ENCODE data around the gene ZSWIM7.
"Not testable (repeated sequence)": the region's sequence is repeated elsewhere in the genome, so short reads cannot be mapped to it uniquely, and the experiment has no call there.

ZSWIM7 gene

DNA sequence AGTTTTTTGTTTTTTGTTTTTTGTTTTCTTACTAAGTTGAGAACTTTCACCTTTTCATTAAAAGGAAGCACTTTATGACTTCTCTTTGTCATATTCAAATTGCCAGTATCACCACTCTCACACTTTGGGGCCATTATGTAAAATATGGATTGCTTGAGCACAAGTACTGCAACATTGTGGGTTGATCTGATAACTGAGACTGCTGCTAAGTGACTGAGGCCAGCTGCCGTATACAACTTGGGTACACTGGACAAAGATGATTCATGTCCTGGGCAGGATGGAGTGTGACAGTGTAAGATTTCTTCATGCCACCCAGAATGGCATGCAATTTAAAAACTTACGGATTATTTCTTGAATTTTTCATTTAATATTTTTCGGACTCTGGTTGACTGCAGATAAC lies 7.9 kb upstream of the ZSWIM7 start:
- Mint-ChIP-seq H3K4me3 (no peak overlapping the region), H3K36me3 (ENCODE audit: low read depth) (peaks cover 84% of the 10 kb centered on the region), H3K27me3 (no peaks in the 10 kb centered on the region), H3K27ac (no peak overlapping the region), H3K9me3 (no peaks in the 10 kb centered on the region), H3K4me1 (ENCODE audit: low read depth) (peaks cover 13% of the 10 kb centered on the region)

DNA sequence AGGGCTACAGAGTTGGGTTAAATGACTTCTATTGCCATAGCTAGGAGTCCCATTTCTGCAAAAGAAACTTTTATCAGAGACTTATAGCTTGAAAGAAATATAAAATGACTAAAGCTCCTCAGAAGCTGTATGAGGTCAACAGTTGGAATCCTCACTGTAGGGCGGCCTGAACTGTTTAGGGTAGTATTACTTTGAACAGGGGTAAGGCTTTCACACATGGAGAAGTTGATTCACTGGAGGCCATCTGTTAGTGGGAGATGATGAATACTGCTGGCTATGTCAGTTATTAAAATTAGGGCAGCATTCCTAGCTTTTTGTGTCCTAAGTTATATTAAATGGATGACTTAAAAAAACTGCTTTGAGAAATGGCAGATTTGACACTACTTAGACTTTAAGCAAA lies 6.1 kb upstream of the ZSWIM7 start:
- Mint-ChIP-seq H3K36me3 (ENCODE audit: low read depth) (peaks cover 85% of the 10 kb centered on the region), H3K4me3 (no peak overlapping the region), H3K4me1 (ENCODE audit: low read depth) (peaks cover 28% of the 10 kb centered on the region), H3K9me3 (no peaks in the 10 kb centered on the region), H3K27me3 (no peaks in the 10 kb centered on the region), H3K27ac (no peak overlapping the region)

DNA sequence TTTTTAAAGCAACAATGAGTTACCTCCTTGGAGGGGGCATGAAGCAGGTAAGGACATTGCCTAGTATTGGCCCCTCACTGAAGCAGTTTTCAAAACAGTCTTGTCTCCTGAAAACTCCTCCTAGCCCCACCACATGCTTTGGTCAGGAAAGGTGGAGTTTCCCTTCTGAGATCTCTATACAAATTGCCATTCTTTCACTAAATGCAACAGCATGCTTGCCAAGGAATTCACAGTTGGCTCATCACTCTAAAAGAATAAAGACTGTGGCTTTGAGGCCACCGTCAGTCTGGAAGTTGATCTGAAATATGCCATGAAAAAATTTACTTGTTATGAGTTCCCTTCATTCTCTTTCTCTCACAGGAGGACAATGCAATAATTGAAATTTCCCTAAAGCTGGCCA lies 4.3 kb upstream of the ZSWIM7 start:
- no peaks in the 10 kb centered on the region for H3K27me3 Mint-ChIP-seq
- H3K9me3 Mint-ChIP-seq, result no peaks in the 10 kb centered on the region
- no peak overlapping the region for H3K4me3 Mint-ChIP-seq
- H3K36me3 Mint-ChIP-seq (ENCODE audit: low read depth), result peaks cover 82% of the 10 kb centered on the region
- H3K4me1 Mint-ChIP-seq (ENCODE audit: low read depth), result peaks cover 36% of the 10 kb centered on the region
- H3K27ac Mint-ChIP-seq, result no peak overlapping the region

DNA sequence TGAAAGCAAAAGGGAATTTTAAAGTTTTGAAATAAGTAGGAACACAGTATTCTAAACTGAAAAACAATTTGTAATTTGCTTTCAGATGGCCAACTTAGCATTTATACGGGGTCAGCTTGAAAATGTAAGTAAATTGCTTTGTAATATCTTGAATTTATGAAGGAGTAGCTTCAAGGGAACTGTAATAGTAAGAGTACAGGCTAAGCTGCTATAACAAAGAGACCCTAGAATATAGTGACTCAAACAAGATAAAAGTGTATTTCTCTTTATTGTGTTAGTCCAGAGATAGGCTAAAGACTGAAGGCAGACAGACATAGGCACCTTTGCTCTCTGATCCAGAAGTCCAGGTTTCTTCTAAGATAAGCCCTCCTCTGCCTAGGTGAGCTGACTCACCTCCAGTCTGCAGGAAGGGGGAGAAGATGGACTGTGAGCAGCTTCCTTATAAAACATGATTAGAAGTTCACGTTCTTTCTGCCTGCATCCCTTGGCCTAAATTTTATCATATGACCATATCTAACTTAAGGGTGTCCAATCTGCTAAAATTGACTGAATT lies 3.3 kb upstream of the ZSWIM7 start:
- Mint-ChIP-seq H3K4me3 (no peak overlapping the region), H3K36me3 (ENCODE audit: low read depth) (peaks cover 72% of the 10 kb centered on the region), H3K9me3 (no peaks in the 10 kb centered on the region), H3K4me1 (ENCODE audit: low read depth) (peaks cover 39% of the 10 kb centered on the region), H3K27ac (no peak overlapping the region), H3K27me3 (no peaks in the 10 kb centered on the region)

DNA sequence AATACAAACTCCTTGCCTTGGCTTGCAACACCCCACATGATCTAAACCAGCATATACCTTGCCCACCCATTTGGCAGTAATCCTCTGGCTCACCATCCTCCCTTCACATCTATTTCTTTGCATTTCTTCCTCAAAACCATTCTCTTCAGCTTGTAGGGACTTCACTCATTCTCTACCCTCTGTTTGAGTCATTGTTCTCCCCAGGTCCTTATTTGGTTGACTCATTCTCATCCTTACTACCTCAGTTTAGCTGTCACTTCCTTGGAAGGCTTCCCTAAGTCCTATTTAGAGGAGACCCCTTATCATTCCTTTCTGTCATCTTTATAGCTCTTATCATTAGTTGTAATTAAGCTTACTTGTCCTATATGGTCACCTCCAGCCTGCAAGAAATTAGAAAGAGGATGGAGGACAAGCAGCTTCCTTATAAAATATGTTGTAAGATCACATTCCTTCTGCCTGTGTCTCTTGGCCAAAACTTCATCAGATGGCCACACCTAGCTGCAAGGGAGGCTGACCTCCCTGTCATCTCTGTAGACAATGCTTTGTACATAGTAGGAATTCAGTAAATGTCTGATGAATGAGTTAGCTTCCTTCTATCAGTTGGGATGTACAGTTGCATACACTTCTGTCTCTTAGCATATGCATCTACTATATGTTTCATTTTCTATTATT lies 1.9 kb upstream of the ZSWIM7 start:
- Mint-ChIP-seq H3K27me3 (no peaks in the 10 kb centered on the region), H3K27ac (peak overlapping the region; percentile 98), H3K4me3 (peak overlapping the region; percentile 99), H3K36me3 (ENCODE audit: low read depth) (peaks cover 62% of the 10 kb centered on the region), H3K9me3 (no peaks in the 10 kb centered on the region), H3K4me1 (ENCODE audit: low read depth) (peaks cover 39% of the 10 kb centered on the region)

DNA sequence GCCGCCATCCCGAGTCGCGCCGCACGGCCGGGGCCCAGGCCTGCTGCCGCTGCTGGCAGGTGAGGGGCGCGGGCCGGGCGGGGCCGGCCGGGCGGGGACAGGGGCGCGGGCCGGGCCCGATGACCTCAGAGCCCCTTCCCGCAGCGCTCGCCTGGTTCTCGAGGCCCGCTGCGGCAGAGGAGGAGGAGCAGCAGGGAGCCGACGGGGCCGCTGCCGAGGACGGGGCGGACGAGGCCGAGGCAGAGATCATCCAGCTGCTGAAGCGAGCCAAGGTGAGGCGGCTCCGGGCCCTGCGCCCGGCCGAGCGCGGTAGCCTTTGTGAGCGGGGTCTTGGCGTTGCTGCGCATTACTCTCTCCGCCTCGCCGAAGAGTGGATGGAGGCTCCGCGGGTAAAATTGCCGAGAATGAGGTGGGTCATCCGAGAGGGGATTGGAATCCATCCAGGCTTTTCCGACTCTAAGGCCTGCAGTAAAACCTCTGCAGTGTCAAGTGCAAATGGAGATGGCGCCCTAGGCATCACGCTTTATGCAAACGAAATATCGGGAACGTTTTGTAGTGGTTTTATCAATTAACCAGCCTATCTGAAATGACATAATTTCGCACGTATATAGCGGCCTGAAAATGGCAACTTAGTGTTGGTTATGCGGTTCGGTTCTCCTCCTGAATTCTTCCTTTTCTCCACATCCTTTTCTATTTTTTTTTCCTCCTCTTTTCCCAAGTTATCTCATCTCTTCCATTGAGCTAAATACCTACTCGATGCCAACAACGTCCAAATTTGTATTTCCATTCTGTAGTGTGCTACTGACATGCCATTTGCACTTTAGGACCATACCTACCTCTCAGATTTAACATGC lies 697 bp upstream of the ZSWIM7 start:
- H3K4me1 Mint-ChIP-seq (ENCODE audit: low read depth), result peaks cover 42% of the 10 kb centered on the region
- peaks cover 51% of the 10 kb centered on the region for H3K36me3 Mint-ChIP-seq (ENCODE audit: low read depth)
- H3K4me3 Mint-ChIP-seq, result peak overlapping the region; percentile 99
- H3K27ac Mint-ChIP-seq, result peak overlapping the region; percentile 98
- H3K27me3 Mint-ChIP-seq, result no peaks in the 10 kb centered on the region
- H3K9me3 Mint-ChIP-seq, result no peaks in the 10 kb centered on the region

DNA sequence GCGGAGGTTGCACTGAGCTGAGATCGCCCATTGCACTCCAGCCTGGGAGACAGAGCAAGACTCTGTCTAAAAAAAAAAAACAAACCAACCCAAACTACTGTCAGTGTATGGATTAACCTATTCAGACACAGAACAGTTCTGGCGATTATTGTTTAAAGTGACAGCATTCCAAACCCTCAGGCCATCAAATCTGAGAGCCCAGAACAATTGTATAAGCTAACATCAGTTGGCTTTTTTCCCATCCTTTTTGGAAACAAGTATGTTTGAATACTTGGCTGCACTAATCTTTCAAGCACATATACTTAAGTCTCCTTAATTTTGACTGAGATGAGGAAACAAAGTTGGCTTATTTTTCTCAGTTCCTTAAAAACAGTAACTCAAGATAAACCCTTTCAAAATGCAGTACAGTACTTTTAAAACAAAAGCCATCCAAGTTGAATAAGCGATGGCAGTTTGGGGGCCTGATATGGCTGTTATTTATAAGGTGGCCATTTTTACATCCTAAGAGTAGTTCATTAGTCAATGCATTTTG lies 1.4 kb downstream of the ZSWIM7 start:
- no peaks in the 10 kb centered on the region for H3K27me3 Mint-ChIP-seq

DNA sequence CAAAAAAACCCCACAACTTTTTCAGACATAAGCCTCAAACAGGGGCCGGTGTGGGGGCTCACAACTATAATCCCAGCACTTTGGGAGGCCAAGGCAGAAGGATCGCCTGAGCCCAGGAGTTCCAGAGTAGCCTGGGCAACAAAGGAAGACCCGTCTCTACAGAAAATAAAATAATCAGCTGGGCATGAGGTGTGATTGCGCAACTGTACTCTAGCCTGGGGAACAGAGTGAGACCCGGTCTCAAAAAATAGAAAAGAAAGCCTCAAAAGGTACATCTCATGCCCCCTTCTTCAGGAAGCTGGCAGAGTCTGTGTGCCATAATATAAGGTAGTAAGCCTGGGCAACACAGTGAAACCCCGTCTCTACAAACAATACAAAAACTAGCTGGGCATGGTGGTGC lies 3.2 kb downstream of the ZSWIM7 start:
- H3K4me1 Mint-ChIP-seq (ENCODE audit: low read depth), result peaks cover 28% of the 10 kb centered on the region
- peaks cover 24% of the 10 kb centered on the region for H3K36me3 Mint-ChIP-seq (ENCODE audit: low read depth)
- H3K27ac Mint-ChIP-seq, result no peak overlapping the region
- H3K27me3 Mint-ChIP-seq, result no peaks in the 10 kb centered on the region
- no peak overlapping the region for H3K4me3 Mint-ChIP-seq
- no peaks in the 10 kb centered on the region for H3K9me3 Mint-ChIP-seq

More for the DNA sequence above, 1.4 kb downstream of the ZSWIM7 start:
- Mint-ChIP-seq H3K27ac (no peak overlapping the region), H3K9me3 (no peaks in the 10 kb centered on the region), H3K36me3 (ENCODE audit: low read depth) (peaks cover 36% of the 10 kb centered on the region), H3K4me1 (ENCODE audit: low read depth) (peaks cover 42% of the 10 kb centered on the region), H3K4me3 (peak overlapping the region; percentile 99)

DNA sequence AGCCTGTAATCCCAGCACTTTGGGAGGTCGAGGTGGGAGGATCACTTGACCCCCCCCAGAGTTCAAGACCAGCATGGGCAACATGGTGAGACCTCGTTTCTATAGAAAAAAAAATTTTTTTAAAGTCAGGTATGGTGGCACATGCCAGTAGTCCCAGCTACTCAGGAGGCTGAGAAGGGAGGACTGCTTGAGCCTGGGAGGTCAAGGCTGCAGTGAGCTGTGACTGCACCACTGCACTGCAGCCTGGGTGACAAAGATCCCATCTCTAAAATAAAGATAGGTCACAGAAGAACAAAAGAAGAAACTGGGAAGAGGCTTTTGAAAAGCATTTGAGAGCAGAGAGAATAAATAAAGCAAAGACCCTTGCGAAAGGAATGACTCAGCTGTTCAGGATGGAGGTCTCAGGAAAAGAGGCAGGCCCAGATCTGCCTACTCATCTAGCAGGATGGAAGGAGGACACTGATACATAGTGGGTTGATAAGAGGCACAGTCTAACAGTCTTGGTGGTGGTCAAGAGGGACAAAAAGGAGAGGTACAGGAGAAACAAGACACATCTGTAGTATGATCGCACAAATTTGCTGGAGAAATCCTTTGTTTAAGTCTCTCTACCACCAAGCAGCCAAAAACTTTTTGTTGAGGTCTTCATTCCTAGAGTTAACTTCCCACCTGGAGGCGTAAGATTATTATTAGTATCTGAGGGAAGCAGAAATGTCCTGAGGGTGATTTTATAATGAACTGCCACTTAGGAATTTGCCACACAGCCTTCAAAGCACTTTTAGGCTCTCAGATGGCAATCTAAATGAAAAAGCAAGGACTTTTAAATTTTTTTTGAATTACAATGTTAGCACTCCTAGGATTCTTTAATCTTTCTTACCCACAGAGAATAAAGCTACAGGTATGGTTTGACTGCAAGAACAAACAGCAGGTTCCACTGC lies 17.6 kb downstream of the ZSWIM7 start:
- no peaks in the 10 kb centered on the region for H3K27me3 Mint-ChIP-seq
- peak overlapping the region; percentile 38 for H3K27ac Mint-ChIP-seq
- no peaks in the 10 kb centered on the region for H3K9me3 Mint-ChIP-seq
- peaks cover 23% of the 10 kb centered on the region for H3K4me1 Mint-ChIP-seq (ENCODE audit: low read depth)
- peaks cover 60% of the 10 kb centered on the region for H3K36me3 Mint-ChIP-seq (ENCODE audit: low read depth)
- H3K4me3 Mint-ChIP-seq, result no peak overlapping the region

DNA sequence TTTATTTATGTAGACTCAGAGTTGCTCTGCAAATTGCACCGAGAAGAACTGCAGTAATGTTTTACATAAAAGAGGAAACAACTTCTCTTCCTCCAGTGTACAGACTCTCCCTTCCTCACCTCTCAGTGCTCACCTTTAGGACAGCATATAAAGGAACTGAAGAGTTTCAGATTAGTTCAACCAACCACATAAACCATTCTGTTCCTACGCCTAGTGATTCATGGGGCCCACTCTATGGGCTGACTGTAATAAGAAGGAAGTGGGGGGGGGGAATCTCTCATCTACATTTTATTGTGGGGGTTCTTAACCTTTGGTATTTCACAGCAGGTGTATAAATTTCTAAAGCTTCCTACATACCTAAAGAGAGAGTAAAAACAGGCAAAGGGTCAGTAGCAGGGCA lies 18.3 kb downstream of the ZSWIM7 start:
- no peaks in the 10 kb centered on the region for H3K9me3 Mint-ChIP-seq
- no peaks in the 10 kb centered on the region for H3K27me3 Mint-ChIP-seq
- H3K36me3 Mint-ChIP-seq (ENCODE audit: low read depth), result peaks cover 60% of the 10 kb centered on the region
- peak overlapping the region; percentile 21 for H3K4me3 Mint-ChIP-seq
- H3K4me1 Mint-ChIP-seq (ENCODE audit: low read depth), result peaks cover 23% of the 10 kb centered on the region
- no peak overlapping the region for H3K27ac Mint-ChIP-seq

DNA sequence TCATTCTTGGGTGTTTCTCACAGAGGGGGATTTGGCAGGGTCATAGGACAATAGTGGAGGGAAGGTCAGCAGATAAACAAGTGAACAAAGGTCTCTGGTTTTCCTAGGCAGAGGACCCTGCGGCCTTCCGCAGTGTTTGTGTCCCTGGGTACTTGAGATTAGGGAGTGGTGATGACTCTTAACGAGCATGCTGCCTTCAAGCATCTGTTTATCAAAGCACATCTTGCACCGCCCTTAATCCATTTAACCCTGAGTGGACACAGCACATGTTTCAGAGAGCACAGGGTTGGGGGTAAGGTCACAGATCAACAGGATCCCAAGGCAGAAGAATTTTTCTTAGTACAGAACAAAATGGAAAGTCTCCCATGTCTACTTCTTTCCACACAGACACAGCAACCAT lies 20.5 kb downstream of the ZSWIM7 start:
- H3K27ac Mint-ChIP-seq, H3K27me3 Mint-ChIP-seq: not testable (repeated sequence)

DNA sequence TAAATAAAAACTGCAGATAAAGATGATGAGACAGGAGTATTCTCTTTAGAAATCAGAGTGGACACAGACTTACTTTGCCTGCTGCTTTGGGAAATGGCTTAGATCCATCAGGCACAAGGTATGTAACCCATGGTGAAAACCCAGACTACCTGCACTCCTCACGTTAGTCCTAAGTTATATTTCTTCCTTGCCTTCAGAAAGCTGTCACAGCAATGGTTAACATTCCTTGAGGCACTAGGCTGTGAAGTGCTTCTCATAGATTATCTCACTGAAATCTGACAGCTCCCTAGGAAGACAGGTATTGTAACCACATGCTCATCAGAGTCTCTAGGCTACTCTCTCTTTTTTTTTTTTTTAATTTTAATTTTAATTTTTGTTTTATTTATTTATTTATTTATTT lies 20.9 kb downstream of the ZSWIM7 start:
- no peak overlapping the region for H3K4me3 Mint-ChIP-seq
- H3K27ac Mint-ChIP-seq, result no peak overlapping the region
- H3K9me3 Mint-ChIP-seq, result no peaks in the 10 kb centered on the region
- no peaks in the 10 kb centered on the region for H3K27me3 Mint-ChIP-seq
- H3K4me1 Mint-ChIP-seq (ENCODE audit: low read depth), result peaks cover 23% of the 10 kb centered on the region
- H3K36me3 Mint-ChIP-seq (ENCODE audit: low read depth), result peaks cover 48% of the 10 kb centered on the region

More for the DNA sequence above, 20.5 kb downstream of the ZSWIM7 start:
- not testable (repeated sequence) for H3K9me3 Mint-ChIP-seq, H3K4me3 Mint-ChIP-seq
- peaks cover 52% of the 10 kb centered on the region for H3K36me3 Mint-ChIP-seq (ENCODE audit: low read depth)
- H3K4me1 Mint-ChIP-seq (ENCODE audit: low read depth), result peaks cover 23% of the 10 kb centered on the region

DNA sequence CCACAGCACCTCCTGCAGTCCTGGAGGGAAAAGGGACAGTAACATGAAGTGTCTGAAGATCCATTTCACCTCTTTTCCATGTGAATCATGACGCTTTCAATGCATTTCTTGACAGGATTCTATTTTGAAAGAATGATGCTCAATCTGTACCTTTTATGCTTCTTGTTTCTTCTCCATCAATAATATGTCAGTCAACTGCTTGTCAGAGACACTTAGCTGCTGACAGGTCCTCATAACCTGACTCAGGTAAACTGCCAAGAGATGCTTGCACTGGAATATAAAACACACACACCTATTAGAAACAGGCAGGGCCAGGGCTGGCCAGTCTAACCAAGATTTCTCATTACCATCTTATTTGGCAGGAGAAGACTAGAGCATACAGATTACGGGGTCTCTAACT lies 21.6 kb downstream of the ZSWIM7 start:
- Mint-ChIP-seq H3K27me3 (no peaks in the 10 kb centered on the region), H3K9me3 (no peaks in the 10 kb centered on the region), H3K27ac (no peak overlapping the region), H3K36me3 (ENCODE audit: low read depth) (peaks cover 48% of the 10 kb centered on the region), H3K4me1 (ENCODE audit: low read depth) (peaks cover 28% of the 10 kb centered on the region), H3K4me3 (no peak overlapping the region)

DNA sequence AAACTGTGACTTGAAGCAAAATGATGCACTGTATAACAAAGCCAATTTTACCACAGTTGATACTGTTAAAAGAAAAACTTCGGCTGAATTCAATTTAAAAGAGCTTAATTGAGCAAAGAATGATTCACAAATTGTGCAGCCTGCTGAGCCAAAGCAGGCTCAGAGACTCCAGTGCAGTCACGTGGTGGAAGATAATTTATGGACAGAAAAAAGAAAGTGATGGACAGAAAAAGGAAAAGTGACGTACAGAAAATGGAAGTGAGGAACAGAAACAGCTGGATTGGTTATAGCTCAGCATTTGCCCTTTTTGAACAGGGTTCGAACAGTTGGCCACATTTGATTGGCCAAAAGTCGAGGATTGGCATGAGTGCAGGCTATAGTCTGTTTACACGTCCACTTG lies 25.7 kb downstream of the ZSWIM7 start:
- Mint-ChIP-seq H3K9me3 (no peaks in the 10 kb centered on the region), H3K4me1 (ENCODE audit: low read depth) (peaks cover 6% of the 10 kb centered on the region), H3K27ac (no peak overlapping the region), H3K36me3 (ENCODE audit: low read depth) (peaks cover 18% of the 10 kb centered on the region), H3K4me3 (no peak overlapping the region), H3K27me3 (no peaks in the 10 kb centered on the region)

Measured in stimulated activated naive CD8-positive, alpha-beta T cell treated with anti-CD3 and anti-CD28 coated beads, Interleukin-15, Interleukin-2, amounts not matched to agents 100 ng/mL and 50 ng/mL, for 24 hours (primary cell).